ENCODE results near the gene LGI4. TPM values are rescaled to one million over a fixed set of nuclear protein-coding genes. Genes with fewer than 3 reads are reported as not detected.

Gene LGI4
- polyA plus RNA-seq, 2 of the 4 experiments (the other 2 are of a cell fraction) = 0.06 to 0.09 TPM

DNA sequence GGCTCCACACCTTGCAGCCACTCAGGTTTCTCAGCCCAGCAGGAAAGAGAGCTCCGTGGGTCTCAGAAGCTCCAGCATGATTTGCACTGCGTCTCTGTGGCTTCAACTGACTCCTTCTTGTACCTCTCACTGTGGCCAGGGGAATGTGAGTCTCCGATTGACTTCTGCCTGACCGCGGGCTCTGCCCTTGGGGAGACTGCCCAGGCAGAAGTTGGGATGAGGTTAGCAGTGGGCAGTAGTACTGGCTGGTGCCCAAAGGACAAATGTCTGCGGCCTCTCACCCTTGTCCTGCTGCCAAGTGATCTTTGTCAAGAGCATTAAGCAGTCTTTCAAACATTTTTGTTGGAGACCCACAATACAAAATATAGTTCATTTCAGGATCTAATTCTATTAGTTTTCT lies 53.7 kb downstream of the LGI4 start:
- no peak overlapping the region for H3K4me2 ChIP-seq
- H3K4me3 ChIP-seq = no peak overlapping the region
- H3K27ac ChIP-seq = no peak overlapping the region
- ChIA-PET POLR2A (no interaction called here), CTCF (interaction anchor here (0.6 to 9.9 kb wide), 11 partner anchors 9 to 108 kb away, joined by 3 to 102 read pairs (median 12); partner anchors contain the start of gene LGI4)
- H3K9me3 ChIP-seq = peaks cover 5% of the 10 kb centered on the region; the same call in 1 of the 3 replicates
- no peaks in the 10 kb centered on the region for H3K4me1 ChIP-seq
- no peak for DNase-seq (ENCODE audit: low read depth in 1 of 2, low spot score in 1 of 2)
- ATAC-seq = no peak
- no peak for TF ChIP-seq HOXA7 (CRISPR knock-in tag; IDR thresholded peaks at IDR 0.05)
- TF ChIP-seq ZSCAN20 (CRISPR knock-in tag; IDR thresholded peaks at IDR 0.05) = no peak
- no peak for TF ChIP-seq HOXB13 (CRISPR knock-in tag; IDR thresholded peaks at IDR 0.05; ENCODE audit: low read depth)
- no peak for TF ChIP-seq POLR2A (IDR thresholded peaks at IDR 0.05; ENCODE audit: low read length)
- FAIRE-seq = no peak
- 71% methylated on average over 6 of the region's 6 CpGs for WGBS (ENCODE audit: missing lambda C conversion rate)

GRCh38 chr19:35080613-35081170 lies 54.2 kb downstream of the LGI4 start:
- H3K9me3 ChIP-seq = peaks cover 5% of the 10 kb centered on the region; the same call in 1 of the 3 replicates
- ChIA-PET POLR2A (no interaction called here), CTCF (interaction anchor here (0.6 to 9.9 kb wide), 14 partner anchors 10 to 273 kb away, joined by 3 to 102 read pairs (median 6); partner anchors contain the start of gene LGI4)
- TF ChIP-seq KDM5A (IDR thresholded peaks at IDR 0.05) = no peak
- TF ChIP-seq, protein P1, sequence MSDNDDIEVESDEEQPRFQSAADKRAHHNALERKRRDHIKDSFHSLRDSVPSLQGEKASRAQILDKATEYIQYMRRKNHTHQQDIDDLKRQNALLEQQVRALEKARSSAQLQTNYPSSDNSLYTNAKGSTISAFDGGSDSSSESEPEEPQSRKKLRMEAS (IDR thresholded peaks at IDR 0.05) = no peak
- TF ChIP-seq E2F6 (IDR thresholded peaks at IDR 0.05; ENCODE audit: borderline replicate concordance, low read depth) = no peak
- no peak for TF ChIP-seq TP53 (CRISPR knock-in tag; IDR thresholded peaks at IDR 0.05)
- no peak for TF ChIP-seq NPAS2 (CRISPR knock-in tag; IDR thresholded peaks at IDR 0.05; ENCODE audit: borderline replicate concordance)
- TF ChIP-seq FOSL2 (IDR thresholded peaks at IDR 0.05) = no peak
- TF ChIP-seq FOSL2 (CRISPR knock-in tag; IDR thresholded peaks at IDR 0.05) = no peak
- no peak for TF ChIP-seq ATOH8 (CRISPR knock-in tag; IDR thresholded peaks at IDR 0.05; ENCODE audit: low read depth)
- no peak for TF ChIP-seq CHD4 (IDR thresholded peaks at IDR 0.05; ENCODE audit: borderline replicate concordance)
- no peak for TF ChIP-seq ESRRA (IDR thresholded peaks at IDR 0.05; ENCODE audit: borderline replicate concordance, low read length)
- TF ChIP-seq POLR2A (IDR thresholded peaks at IDR 0.05; ENCODE audit: low read length) = no peak
- TF ChIP-seq ZFP36 (IDR thresholded peaks at IDR 0.05; ENCODE audit: borderline replicate concordance, partially characterized antibody) = no peak
- TF ChIP-seq HOXB5 (CRISPR knock-in tag; IDR thresholded peaks at IDR 0.05) = no peak
- no peak for TF ChIP-seq REST (IDR thresholded peaks at IDR 0.05)
- TF ChIP-seq, protein P2, sequence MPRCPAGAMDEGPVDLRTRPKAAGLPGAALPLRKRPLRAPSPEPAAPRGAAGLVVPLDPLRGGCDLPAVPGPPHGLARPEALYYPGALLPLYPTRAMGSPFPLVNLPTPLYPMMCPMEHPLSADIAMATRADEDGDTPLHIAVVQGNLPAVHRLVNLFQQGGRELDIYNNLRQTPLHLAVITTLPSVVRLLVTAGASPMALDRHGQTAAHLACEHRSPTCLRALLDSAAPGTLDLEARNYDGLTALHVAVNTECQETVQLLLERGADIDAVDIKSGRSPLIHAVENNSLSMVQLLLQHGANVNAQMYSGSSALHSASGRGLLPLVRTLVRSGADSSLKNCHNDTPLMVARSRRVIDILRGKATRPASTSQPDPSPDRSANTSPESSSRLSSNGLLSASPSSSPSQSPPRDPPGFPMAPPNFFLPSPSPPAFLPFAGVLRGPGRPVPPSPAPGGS (IDR thresholded peaks at IDR 0.05) = no peak
- TF ChIP-seq POLR2AphosphoS2 (conservative IDR thresholded peaks at IDR 0.05; ENCODE audit: low read length) = no peak
- no peak overlapping the region for H3K4me3 ChIP-seq
- H3K4me1 ChIP-seq = no peaks in the 10 kb centered on the region
- no peak for ATAC-seq
- H3K4me2 ChIP-seq = no peak overlapping the region
- 59% methylated on average over 16 of the region's 16 CpGs for WGBS (ENCODE audit: missing lambda C conversion rate)
- no peak overlapping the region for H3K27ac ChIP-seq
- FAIRE-seq = no peak
- no peak for DNase-seq (ENCODE audit: low read depth in 1 of 2, low spot score in 1 of 2)

All from A549 (cell line).